GM18519 (cell line): ENCODE data around the gene RTP3.
A peak's percentile ranks its signal among the peaks of the same experiment; 100 is the strongest.
"Not testable (repeated sequence)": the region's sequence is repeated elsewhere in the genome, so short reads cannot be mapped to it uniquely, and the experiment has no call there.

Experiments
- ATAC-seq: cut with Tn5 transposase; IDR thresholded peaks from one replicate; pipeline ENCODE4 v1.9.1; 2021; ENCODE audit warnings: mild to moderate bottlenecking, moderate library complexity; ENCODE audit not compliant: unreplicated experiment, low FRiP score

The RTP3 gene

DNA sequence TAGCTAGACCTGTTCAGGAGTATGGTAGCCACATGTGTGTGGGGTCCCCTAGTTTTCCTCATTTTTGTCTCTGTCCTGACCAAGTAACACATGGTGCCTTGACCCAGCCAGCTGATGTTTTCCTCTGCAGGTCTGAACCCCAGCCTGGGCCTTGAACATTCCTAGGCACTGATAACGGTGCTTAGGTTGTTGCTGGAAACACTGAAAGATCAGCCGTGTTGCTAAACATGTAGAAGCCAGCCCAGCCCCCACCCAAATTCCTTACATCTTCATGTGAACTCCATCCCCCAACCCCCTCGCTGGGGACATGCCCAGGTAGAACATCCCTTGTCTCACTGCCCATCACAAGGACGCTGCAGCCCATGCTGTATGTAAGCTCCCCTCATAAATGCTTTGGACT is 18.7 kb downstream of the RTP3 start:
- no peak for ATAC-seq

DNA sequence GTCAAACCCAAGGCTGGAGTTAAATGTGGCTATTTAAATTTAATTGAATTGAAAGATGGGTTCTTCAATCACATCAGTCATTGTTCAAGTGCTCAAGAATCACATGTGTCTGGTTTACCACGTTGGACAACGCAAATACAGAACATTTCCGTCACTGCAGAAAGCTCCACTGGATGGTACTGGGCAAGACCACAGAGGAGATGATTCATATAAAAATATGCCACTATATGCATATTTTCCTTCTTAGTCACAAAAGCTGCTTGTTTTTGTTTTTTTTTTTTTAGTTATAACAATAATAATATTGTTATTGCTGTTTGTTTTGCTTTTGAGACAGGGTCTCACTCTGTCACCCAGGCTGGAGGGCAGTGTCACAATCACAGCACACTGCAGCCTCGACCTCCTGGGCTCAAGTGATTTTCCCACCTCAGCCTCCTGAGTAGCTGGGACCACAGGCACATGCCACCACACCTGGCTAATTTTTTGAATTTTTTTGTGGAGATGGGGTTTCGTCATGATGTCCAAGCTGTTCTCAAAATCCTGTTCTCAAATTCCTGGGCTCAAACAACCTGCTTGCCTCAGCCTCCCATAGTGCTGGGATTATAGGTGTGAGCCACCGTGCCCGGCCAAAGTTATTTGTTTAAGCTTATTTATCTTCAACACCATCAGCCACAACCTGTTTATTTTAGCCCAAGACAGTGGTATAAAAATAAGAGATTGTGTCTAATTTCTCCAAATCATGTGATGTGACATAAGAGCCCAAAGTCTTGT is 19.4 kb downstream of the RTP3 start:
- ATAC-seq = no peak

DNA sequence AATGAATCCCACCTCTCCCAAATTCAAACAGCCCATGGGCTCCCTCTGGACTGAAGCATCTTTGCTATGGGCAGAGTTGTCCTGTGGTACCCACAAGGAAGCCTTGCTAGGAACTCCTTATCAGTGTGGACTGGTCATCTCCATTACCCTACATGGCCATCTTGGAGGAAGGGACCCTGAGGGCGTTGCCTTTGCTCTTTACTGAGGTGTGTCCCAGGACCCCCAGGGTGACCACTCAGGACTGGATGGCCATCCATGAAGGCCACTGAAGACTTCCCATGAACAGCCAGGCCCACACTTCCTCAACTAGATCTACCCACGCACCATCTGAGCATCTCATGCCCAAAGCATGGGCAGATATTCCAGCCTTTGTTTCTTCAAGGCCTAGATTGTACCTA is 20.0 kb downstream of the RTP3 start:
- no peak for ATAC-seq

DNA sequence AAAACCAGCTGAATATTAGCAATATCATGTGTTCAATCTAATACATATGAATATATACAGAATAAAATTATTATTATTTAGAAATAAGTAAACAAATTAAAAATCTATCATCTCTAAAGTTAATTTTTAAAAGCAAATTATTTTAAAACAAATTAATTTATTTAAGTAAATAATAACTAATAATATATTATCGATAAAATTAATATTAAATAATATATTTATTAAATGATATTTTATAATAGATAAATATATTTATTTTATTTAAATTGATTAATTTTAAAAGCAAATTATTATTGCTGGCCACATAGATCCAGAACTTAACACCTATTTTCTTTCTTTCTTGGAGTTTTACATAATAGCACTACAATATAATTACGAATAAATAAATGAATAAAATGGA is 22.2 kb downstream of the RTP3 start:
- ATAC-seq = no peak

DNA sequence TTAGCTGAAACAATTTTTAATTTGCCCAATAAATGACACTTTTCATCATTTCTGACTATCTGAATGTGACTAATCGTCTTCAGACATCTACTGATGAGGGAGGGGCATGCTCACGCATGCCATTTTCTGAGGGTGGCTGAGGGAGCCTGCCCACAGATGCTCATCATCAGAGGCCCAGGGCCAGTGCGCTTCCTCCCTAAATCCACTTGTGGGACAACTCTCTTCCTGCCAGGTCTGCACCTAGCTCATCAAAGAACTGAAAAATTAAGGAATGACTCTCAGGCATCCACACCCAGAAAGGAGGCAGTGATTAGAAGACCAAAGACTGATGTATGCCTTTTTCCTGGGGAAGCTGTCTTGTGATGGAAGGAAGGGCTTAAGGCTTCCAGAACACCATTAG is 22.8 kb downstream of the RTP3 start:
- ATAC-seq = no peak

DNA sequence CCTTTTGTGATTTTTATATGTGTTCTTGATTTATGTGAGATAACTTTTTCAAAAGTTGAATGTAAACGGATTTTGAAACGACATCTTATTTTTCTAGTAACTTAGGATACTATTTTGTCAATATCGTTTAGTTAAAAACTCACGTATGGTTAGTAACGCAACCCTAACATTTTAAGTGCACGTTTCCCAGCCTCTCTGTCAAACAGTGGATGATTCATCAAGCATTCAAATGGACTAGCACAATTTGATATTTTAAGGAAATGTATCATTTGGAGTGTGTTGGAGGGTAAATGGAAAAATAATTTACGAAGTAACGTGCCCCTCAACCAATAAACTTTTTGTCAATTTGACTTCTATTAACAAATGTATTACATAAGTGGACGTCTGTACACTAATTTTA is 23.3 kb downstream of the RTP3 start:
- no peak for ATAC-seq

DNA sequence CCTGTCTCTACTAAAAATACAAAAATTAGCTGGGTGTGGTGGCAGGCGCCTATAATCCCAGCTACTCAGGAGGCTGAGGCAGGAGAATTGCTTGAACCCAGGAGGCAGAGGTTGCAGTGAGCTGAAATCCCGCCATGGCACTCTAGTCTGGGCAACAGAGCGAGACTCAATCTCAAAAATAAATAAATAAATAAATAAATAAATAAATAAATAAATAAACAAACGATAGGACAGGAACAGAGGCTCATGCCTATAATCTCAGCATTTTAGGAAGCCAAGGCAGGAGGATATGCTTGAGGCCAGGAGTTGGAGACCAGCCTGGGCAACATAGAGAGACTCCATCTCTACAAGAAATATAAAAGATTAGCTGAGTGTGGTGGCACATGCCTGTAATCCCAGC is 24.4 kb downstream of the RTP3 start:
- not testable (repeated sequence) for ATAC-seq

DNA sequence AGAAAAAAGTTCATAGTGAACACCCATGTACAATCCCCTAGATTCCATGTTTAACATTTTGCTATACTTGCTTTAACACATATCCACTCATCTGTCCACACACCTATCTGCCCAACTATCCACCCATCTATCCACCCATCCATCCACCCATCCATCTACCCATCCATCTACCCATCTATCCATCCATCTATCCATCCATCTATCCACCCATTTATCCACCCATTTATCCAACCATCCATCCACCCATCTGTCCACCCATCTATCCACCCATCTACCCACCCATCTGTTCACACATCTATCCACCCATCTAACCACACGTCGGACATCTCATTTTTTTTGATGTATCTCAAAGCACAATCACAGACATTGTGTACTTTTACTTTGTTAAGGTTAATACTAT is 25.8 kb downstream of the RTP3 start:
- ATAC-seq = no peak

DNA sequence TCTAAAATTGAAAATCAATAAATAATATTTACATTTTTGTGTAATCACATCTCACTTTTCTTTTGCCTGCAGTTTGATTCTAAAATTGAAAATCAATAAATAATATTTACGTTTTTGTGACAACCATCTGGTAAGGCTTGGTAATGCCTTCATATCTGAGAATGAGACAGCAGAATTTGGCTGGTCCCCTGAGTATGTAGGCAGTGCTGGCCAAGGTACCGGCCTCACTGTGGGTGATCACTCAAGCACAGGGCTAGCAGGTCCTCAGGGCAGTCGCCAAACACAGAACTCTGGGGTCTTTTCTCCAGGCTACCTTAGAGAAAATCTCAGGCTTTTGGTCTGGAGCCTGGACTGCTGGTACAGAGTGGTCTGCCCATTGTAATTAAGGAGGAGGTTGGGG is 26.2 kb downstream of the RTP3 start:
- ATAC-seq = no peak

DNA sequence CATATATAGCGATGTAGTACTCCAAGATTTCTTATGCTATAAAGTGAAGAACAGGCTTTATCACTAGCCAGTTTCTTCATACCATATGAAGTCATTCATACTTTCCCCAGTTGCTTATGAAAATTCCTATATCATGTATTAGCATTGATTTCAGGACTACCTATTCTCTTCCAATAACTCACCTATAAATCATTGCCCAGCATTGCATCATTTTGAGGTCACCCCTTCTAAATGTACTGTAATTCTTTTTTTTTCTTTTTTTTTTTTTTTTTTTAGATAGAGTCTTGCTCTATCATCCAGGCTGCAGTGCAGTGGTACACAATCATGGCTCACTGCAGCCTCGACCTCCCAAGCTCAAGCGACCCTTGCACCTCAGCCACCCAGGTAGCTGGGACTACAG is 27.1 kb downstream of the RTP3 start:
- ATAC-seq = no peak

DNA sequence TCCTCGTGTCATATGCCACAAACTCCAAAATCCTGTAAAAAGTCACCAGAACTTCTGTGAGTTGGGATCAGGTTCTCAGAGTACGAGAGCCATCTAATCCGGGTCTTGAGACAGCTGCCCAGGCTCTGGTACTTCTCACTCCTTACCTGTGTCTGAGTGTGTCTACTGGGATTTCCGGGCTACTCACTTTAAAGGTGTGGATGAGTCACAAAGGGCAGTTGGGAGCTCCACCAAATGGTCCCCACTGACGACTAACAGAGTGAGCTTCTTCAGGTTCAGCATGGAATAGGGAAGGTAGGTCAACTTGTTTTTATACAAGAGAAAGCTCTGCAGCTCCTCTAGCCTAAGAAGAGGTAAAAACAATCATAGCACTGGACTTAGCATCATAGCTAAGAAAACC is 29.5 kb downstream of the RTP3 start:
- no peak for ATAC-seq

DNA sequence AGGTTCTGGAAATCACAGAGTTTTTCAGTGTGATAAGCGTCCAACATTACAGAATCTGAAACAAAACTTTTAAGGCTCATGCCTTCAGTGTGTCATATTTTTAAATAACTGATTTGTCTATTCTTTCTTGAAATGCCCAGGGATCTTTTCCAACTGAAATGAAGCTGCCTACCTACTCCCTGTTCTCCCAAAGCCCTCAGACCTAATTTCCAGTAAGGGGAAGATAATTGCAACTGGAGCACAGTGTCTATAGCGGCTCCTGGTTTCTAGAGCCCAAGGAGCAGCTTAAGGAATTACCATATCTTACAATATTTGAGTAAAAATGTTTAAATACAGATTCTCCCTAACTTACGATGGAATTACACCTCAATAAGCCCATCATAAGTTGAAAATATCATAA is 35.3 kb downstream of the RTP3 start:
- no peak for ATAC-seq

DNA sequence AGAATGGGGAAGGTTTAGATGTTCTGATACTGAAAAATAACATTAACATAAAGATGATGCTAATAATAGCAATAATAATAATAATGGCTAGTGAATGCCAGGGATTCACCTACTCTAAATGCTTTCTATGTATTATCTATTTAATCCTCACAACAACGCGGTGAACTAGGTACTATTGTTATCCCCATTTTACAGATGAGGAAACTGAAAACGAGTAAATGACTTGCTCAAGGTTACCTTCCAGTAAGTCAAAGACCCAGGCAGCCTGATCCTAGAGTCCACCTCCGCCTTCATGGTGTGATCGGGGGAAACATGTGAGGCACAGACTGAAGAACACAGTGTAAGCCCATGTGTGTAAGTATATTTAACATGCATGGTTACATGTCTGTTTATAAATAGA is 38.0 kb downstream of the RTP3 start:
- no peak for ATAC-seq

DNA sequence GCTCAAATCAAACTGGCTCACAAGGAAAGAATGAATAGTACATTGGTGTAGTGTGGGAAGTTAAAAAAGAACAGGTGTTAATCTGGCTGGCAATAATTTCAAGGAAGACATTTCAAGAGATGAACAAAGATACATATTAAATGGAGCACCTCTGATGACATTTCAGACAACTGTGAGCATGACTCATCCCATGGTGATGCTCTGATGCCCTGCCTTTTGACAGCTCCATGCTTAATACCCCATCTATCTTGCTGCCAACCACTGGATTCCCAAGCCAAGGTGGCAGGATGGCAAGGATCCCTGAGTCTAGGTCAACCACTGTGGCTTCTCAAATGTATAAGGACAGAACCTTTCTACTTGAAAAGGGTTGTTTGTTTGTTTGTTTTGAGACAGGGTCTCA is 39.0 kb downstream of the RTP3 start:
- ATAC-seq = no peak

DNA sequence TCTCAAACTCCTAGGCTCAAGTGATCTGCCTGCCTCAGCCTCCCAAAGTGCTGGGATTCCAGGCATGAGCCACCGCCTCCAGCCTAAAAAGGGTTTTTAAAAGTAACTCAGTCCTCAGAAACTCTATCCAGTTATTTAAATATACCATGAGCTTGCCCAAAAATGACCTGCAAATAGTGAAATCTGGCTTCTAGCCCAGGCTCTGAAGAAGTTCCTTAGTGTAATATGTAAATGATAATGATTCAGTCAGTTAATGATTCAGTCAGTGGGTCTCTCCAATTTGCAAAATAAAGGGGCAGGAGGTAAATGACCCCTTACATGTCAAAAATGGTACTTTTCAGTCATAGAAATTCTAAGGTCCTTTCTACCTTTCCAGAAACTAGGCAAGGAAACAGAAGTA is 39.5 kb downstream of the RTP3 start:
- no peak for ATAC-seq

DNA sequence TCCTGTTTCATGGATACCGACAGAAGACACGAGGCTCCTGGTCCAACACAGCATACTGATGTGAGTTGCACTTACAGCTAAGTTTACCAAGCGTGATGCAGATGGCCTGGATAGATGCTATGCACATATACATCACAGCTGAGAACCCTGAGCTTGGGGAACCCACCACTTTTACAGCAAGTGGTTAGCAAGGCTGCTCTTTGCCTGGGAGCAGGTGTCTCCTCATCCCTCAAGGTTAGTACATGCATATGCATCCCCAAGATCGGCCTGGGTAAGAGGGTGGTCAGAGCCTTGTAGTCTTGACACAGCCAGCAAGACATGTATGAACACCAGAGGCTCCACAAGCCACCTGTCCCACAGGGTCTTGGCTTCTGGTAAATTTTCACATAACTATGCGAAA is 40.0 kb downstream of the RTP3 start:
- ATAC-seq = no peak

DNA sequence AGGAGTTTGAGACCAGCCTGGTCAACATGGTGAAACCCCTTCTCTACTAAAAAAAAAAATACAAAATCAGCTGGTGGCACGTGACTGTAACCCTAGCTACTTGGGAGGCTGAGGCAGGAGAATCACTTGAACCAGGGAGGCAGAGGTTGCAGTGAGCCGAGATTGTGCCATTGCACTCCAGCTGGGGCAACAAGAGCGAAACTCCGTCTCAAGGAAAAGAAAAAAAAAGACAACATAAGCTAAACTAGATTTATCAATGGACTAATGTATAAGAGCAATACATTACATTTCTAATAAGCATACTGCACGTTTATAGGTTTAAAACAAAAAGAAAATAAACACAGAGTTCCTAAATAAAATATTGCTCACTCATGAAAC is 40.6 kb downstream of the RTP3 start:
- peak; percentile 3 for ATAC-seq

DNA sequence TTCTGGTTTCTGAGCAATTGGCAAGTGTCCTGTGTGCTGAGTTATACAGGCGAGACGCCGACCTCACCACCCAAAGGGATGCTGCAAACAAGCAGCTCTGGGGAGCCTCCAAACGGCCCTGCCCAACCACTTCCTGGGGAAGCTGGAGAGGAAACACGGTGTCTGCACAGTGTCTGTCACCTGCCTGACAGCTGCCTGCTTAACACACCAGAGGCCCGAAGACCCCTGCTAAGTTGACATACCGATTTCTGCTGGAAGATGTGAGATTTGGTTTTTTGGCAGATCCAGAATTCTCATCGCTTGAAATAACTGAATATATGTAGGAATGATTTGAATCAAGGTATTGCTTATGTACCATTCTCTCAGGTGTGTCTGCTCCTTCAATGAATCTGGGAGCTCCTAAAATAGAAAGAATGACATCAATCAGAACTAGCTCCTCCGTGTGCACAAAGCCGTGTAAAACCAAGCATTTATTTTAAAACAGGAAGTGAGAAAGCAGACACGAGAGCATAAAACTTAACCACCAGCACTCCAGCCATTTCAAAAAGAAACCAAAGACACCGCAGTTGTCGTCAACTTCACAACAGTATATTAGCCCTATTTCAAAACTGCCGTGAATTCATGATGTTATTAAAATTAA is 41.1 kb downstream of the RTP3 start:
- ATAC-seq = peak; percentile 66

DNA sequence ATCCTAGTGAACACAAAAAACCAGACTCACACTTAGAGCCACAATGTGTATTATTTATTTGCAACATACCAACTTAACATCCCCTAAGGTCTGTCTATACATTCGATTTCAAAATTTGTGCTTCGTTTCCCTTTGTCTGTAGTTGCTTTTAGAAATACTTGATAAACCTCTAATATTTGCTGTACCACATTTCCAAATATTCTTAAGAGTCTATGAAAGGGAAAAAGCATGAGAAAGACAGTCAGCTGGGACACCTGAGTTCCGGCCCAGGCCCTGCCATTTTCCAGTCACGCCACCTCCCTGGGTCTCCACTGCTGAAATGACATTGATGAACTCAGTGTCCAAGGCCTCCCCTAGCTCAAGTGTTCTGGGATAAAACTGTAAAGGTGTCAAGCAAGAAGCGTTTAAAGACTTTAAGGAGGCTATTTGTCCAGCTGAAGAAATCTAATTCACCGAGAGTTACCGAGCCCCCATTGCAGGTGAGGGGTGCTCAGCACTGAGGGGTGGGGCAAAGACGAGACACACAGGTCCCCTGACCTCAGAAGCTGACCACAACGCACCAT is 41.7 kb downstream of the RTP3 start:
- no peak for ATAC-seq

DNA sequence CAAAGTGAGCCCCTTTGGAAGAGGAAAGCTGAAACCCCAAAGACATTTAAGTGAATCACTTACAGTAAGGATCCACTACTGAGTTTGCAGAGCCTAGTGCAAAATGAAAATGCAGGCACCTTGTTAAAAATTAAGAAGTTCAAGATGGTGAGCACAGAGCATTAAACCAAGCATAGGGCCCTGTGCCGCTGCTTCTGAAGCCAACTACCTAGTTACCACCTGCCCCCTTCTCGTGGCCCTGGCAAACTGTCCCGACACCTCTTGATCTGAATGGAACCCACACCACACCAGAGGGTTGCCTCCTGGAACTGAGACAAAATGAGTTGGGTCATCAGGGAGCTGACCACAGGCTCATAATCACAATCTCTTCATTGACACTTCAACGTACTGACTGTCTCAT is 42.8 kb downstream of the RTP3 start:
- ATAC-seq = no peak

DNA sequence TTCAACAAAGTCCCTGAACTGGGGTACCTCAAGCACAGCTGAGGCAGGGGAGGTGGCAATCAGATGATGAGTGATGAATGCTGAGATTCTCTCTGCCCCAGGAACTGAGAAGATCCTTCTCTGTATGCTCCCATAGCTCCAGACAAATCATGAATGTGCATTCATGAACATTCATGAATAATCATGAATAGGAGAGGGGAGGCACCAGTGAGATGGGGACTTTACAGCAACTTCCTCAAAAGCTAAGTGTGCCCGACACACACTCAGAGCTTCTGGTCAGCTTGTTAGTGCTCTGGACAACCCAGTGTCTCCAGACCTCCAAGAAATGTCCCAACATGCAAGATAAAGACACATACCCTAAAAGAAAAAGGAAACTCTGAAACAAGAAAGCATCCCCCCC is 44.1 kb downstream of the RTP3 start:
- ATAC-seq = no peak

DNA sequence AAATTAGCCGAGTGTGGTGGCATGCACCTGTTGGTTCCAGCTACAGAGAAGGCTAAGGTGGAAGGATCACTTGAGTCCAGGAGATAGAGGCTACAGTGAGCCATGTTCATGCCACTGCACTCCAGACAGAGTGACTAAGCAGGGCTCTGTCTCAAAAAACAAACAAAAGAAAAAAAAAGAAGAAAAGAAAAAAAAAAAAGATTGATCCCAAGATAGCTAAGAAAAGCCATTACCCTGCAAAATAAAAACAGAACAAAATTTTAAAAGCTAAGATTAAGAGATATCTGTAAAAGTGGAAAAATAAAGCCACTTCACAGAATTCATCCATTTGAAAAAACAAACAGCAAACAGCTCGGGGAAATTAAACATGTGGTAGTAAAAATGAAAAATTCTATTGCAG is 44.6 kb downstream of the RTP3 start:
- ATAC-seq = no peak
